OCI-LY7 (cell line): ENCODE measurements around the gene LINC01488. TPM values are rescaled to one million over a fixed set of nuclear protein-coding genes. Genes with fewer than 3 reads are reported as not detected.

Experiments used
- BruUV-seq: library from RNA; stranded (reverse); fragments of 400-500 nt; replicated peaks from 2 replicates; lab custom pipeline; 2021; lab: Mats Ljungman, UMichigan
- CTCF ChIA-PET: fragments of 300-600 bp; sonication (Branson Sonifier 250); formaldehyde crosslinking; loops from one replicate; lab custom pipeline; 2022; ENCODE audit warnings: antibody characterized with exemption; ENCODE audit not compliant: unreplicated experiment; lab: Charles Lee
- POLR2A ChIA-PET: fragments of 300-600 bp; sonication (Branson Sonifier 250); formaldehyde crosslinking; loops from one replicate; lab custom pipeline; 2022; ENCODE audit warnings: antibody characterized with exemption; lab: Charles Lee
- DNase-seq: peaks from one replicate; pipeline ENCODE4 v3.0.0-alpha.2; 2015; ENCODE audit warnings: low spot score
- H2AFZ ChIP-seq: fragments of 200-600 bp; sonication (generic), shearing (Covaris generic); 2 replicates; pipeline ENCODE4 v1.6.1; 2014; ENCODE audit warnings: mild to moderate bottlenecking, antibody characterized with exemption, low read length, moderate library complexity
- H3K27ac ChIP-seq: fragments of 200-600 bp; sonication (generic); 2 replicates; pipeline ENCODE4 v1.5.1; 2014; ENCODE audit warnings: mixed run types, low read depth, mild to moderate bottlenecking, moderate library complexity, low read length, inconsistent platforms; ENCODE audit not compliant: poor library complexity, severe bottlenecking
- H3K36me3 ChIP-seq: fragments of 200-600 bp; sonication (generic); 2 replicates; pipeline ENCODE4 v1.6.1; 2014; ENCODE audit warnings: mild to moderate bottlenecking, antibody characterized with exemption, low read length, moderate library complexity, mixed read lengths; ENCODE audit not compliant: insufficient read depth
- H3K4me1 ChIP-seq: fragments of 200-600 bp; sonication (generic); 2 replicates; pipeline ENCODE4 v1.5.1; 2014; ENCODE audit warnings: mild to moderate bottlenecking, low read length; ENCODE audit not compliant: insufficient read depth, poor library complexity, severe bottlenecking
- H3K4me2 ChIP-seq: fragments of 200-600 bp; sonication (generic); 2 replicates; pipeline ENCODE4 v1.6.1; 2014; ENCODE audit warnings: mild to moderate bottlenecking, low read length
- H3K4me3 ChIP-seq: fragments of 200-600 bp; sonication (generic); 2 replicates; pipeline ENCODE4 v1.5.1; 2014; ENCODE audit warnings: mild to moderate bottlenecking, low read depth, low read length; ENCODE audit not compliant: poor library complexity, severe bottlenecking
- H3K79me2 ChIP-seq: fragments of 200-600 bp; sonication (generic); 2 replicates; pipeline ENCODE4 v1.6.1; 2016; ENCODE audit warnings: low read depth, mild to moderate bottlenecking, low read length, moderate library complexity, mixed read lengths; ENCODE audit not compliant: insufficient read depth
- H3K9me2 ChIP-seq: fragments of 200-600 bp; sonication (generic); 2 replicates; pipeline ENCODE4 v1.6.1; 2016; ENCODE audit warnings: mild to moderate bottlenecking, low read length, mixed read lengths; ENCODE audit not compliant: insufficient read depth
- H3K9me3 ChIP-seq: fragments of 200-600 bp; sonication (generic); 2 replicates; pipeline ENCODE4 v1.6.1; 2014; ENCODE audit warnings: mild to moderate bottlenecking, mixed run types, low read length, mixed read lengths
- H4K20me1 ChIP-seq: fragments of 200-600 bp; sonication (generic); 2 replicates; pipeline ENCODE4 v1.6.1; 2014; ENCODE audit warnings: mild to moderate bottlenecking, antibody characterized with exemption, low read length, moderate library complexity, mixed read lengths; ENCODE audit not compliant: insufficient read depth
- CTCF ChIP-seq: fragments of 200-600 bp; sonication (generic); conservative IDR thresholded peaks from 2 replicates; pipeline ENCODE4 v1.5.1; 2014; ENCODE audit warnings: mild to moderate bottlenecking, antibody characterized with exemption, low read length, moderate library complexity, mixed read lengths
- EZH2phosphoT487 ChIP-seq: fragments of 200-600 bp; sonication (generic); IDR thresholded peaks from 2 replicates; pipeline ENCODE4 v1.6.1; 2018; ENCODE audit warnings: low read depth, borderline replicate concordance, mild to moderate bottlenecking, mixed run types, antibody characterized with exemption, low read length, moderate library complexity, mixed read lengths
- intact Hi-C: fragments of 100-400 bp; cut with micrococcal nuclease; formaldehyde crosslinking; loops from one replicate; pipeline ENCODE4 v1.10.0; 2022; ENCODE audit not compliant: unreplicated experiment
- total RNA-seq, 2 experiments: library from RNA; depleted of rRNA in 1 of 2; stranded (reverse); fragments of >200 nt in 1 of 2; shearing (Covaris generic) in 1 of 2; gene quantifications; 2 replicates each; pipeline ENCODE4 v1.2.3, GENCODE V29; 2014 to 2022

Gene LINC01488
- total RNA-seq, 2 experiments from 2014 or later, result not detected

- H3K9me3 ChIP-seq, result no peaks in the 10 kb centered on the region
- no peaks in the 10 kb centered on the region for H3K79me2 ChIP-seq
- no peak for DNase-seq
- no peaks in the 10 kb centered on the region for H3K4me1 ChIP-seq
- POLR2A ChIA-PET, result no interaction called here
- H3K9me2 ChIP-seq, result no peaks in the 10 kb centered on the region
- no peaks in the 10 kb centered on the region for H3K36me3 ChIP-seq
- H3K4me2 ChIP-seq, result no peak overlapping the region
- CTCF ChIA-PET, result no interaction called here
- no peak overlapping the region for H2AFZ ChIP-seq
- no peak overlapping the region for H3K4me3 ChIP-seq
- H4K20me1 ChIP-seq, result no peaks in the 10 kb centered on the region
- intact Hi-C loops, result no loop called here
- H3K27ac ChIP-seq, result no peak overlapping the region
- no peak for TF ChIP-seq CTCF
- TF ChIP-seq EZH2phosphoT487, result no peak
- BruUV-seq, result no TSS peak
Measured at GRCh38 chr11:69489746-69490365, 8.4 kb downstream of the LINC01488 start.

GRCh38 chr11:69490516-69490915, 9.1 kb downstream of the LINC01488 start:
- Histone ChIP-seq H3K27ac (no peak overlapping the region), H3K9me2 (no peaks in the 10 kb centered on the region), H3K36me3 (no peaks in the 10 kb centered on the region), H3K9me3 (no peaks in the 10 kb centered on the region), H3K4me1 (no peaks in the 10 kb centered on the region), H4K20me1 (no peaks in the 10 kb centered on the region), H3K79me2 (no peaks in the 10 kb centered on the region), H3K4me3 (no peak overlapping the region), H3K4me2 (no peak overlapping the region), H2AFZ (no peak overlapping the region)
- no peak for DNase-seq
- TF ChIP-seq CTCF (no peak), EZH2phosphoT487 (no peak)
- ChIA-PET CTCF (no interaction called here), POLR2A (no interaction called here)
- BruUV-seq, result no TSS peak
- intact Hi-C loops, result no loop called here
